DMS 273 (cell line): Measurements from ENCODE around the gene TUBG1.

Experiments
- DNase-seq: peaks from one replicate; lab custom pipeline; 2025; ENCODE audit not compliant: unreplicated experiment; lab: John Stamatoyannopoulos, UW

Gene TUBG1

GRCh38 chr17:42578282-42578869, 31.1 kb upstream of the TUBG1 start:
- peak; percentile 93 for DNase-seq

GRCh38 chr17:42579794-42580551, 29.5 kb upstream of the TUBG1 start:
- DNase-seq = no peak

- DNase-seq = no peak
These were observed 27.7 kb upstream of the TUBG1 start for GRCh38 chr17:42581744-42582270.

- no peak for DNase-seq
These were observed 24.6 kb upstream of the TUBG1 start for GRCh38 chr17:42584880-42585279.

- DNase-seq = no peak
These were observed 24.1 kb upstream of the TUBG1 start for GRCh38 chr17:42585353-42585752.

- DNase-seq = no peak
These were observed 22.8 kb upstream of the TUBG1 start for GRCh38 chr17:42586514-42587230.

- no peak for DNase-seq
These were observed 18.6 kb upstream of the TUBG1 start for GRCh38 chr17:42590886-42591285.

GRCh38 chr17:42591411-42591810, 18.1 kb upstream of the TUBG1 start:
- no peak for DNase-seq

GRCh38 chr17:42596386-42596785, 13.1 kb upstream of the TUBG1 start:
- no peak for DNase-seq

GRCh38 chr17:42598905-42599304, 10.6 kb upstream of the TUBG1 start:
- DNase-seq = peak; percentile 87

GRCh38 chr17:42603318-42603717, 6.2 kb upstream of the TUBG1 start:
- DNase-seq = no peak

GRCh38 chr17:42607769-42608168, 1.7 kb upstream of the TUBG1 start:
- DNase-seq = no peak

GRCh38 chr17:42608305-42609181, 940 bp upstream of the TUBG1 start:
- peak; percentile 55 for DNase-seq

- DNase-seq = peak; percentile 61
These were observed 625 bp downstream of the TUBG1 start for GRCh38 chr17:42609814-42610801.

GRCh38 chr17:42612013-42612412, 2.5 kb downstream of the TUBG1 start:
- DNase-seq = no peak

- no peak for DNase-seq
These were observed 4.3 kb downstream of the TUBG1 start for GRCh38 chr17:42613699-42614295.

GRCh38 chr17:42617956-42618431, 8.5 kb downstream of the TUBG1 start:
- DNase-seq = peak; percentile 63

GRCh38 chr17:42618442-42619150, 9.1 kb downstream of the TUBG1 start:
- peak; percentile 64 for DNase-seq
